VCaP (cell line): ENCODE results near the gene CUL1.
A peak's percentile ranks its signal among the peaks of the same experiment; 100 is the strongest.

Experiments used
- H3K27ac ChIP-seq: fragments of 450-650 bp; 2 replicates; pipeline ENCODE4 v1.5.1; 2017
- TF ChIP-seq, protein P1 (sequence below): fragments of 450-650 bp; conservative IDR thresholded peaks from 2 replicates; pipeline ENCODE4 v1.5.1; 2017; ENCODE audit warnings: mild to moderate bottlenecking, moderate library complexity

The CUL1 gene

DNA sequence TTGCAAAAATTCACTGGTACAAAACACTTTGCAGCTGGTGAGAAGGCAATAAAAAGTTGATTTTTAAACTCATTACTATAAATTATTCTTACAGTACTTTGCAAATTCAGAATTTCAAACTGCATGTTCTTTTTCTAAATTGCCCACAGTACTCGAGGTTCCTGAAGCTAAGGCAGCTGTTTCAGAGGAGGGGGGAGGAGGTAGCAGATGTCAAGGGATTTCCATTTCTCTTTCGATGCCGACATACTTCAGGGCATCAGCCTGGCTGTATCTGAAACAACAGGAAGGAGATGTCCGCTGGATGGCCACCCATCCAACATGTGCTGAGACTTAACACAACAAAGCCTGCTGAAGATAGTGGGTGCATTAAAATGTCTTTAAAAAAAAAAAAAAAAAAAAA lies 108.7 kb downstream of the CUL1 start:
- no peak overlapping the region for H3K27ac ChIP-seq
- TF ChIP-seq, protein P1, sequence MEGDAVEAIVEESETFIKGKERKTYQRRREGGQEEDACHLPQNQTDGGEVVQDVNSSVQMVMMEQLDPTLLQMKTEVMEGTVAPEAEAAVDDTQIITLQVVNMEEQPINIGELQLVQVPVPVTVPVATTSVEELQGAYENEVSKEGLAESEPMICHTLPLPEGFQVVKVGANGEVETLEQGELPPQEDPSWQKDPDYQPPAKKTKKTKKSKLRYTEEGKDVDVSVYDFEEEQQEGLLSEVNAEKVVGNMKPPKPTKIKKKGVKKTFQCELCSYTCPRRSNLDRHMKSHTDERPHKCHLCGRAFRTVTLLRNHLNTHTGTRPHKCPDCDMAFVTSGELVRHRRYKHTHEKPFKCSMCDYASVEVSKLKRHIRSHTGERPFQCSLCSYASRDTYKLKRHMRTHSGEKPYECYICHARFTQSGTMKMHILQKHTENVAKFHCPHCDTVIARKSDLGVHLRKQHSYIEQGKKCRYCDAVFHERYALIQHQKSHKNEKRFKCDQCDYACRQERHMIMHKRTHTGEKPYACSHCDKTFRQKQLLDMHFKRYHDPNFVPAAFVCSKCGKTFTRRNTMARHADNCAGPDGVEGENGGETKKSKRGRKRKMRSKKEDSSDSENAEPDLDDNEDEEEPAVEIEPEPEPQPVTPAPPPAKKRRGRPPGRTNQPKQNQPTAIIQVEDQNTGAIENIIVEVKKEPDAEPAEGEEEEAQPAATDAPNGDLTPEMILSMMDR = no peak

DNA sequence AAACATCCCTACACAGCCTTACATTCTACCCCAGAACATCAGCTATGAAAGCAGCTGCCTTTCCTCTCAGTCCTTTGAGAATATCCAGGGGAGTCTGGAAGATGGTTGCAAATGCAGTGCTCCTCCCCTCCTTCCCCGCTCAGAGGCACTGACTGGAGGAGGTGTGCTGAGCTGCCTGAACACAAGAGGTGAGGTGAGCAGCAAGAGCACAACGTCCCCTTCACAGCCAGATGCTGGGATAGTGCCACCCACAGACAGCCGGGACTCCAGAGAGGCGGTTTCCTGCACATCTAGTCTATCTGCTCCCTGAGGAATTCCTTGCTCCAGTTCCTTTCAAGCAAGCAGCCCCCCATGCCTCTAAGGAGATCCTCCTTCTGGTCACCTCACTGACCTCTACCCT lies 111.2 kb downstream of the CUL1 start:
- peak overlapping the region; percentile 65; the same call in 1 of the 2 replicates for H3K27ac ChIP-seq
- TF ChIP-seq, protein P1 = no peak

DNA sequence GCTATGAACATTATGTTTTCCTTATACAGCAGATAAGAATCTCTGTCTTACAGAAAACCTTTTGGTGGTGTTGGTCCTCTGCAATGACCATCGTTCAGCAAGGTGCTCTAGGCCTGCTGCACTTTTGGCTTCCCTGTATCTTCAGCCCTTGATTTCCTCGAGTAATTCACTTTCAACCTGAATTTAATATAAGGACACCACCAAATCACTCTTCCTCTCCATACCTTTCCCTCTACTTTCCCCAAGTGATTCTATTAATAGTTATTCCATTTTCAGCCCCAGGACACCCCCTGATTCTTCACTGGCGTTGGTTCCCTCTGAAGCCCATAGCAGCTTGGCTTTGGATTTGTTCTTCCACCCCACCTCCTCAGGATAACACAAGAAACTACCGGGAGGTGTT lies 113.2 kb downstream of the CUL1 start:
- TF ChIP-seq, protein P1 = no peak

DNA sequence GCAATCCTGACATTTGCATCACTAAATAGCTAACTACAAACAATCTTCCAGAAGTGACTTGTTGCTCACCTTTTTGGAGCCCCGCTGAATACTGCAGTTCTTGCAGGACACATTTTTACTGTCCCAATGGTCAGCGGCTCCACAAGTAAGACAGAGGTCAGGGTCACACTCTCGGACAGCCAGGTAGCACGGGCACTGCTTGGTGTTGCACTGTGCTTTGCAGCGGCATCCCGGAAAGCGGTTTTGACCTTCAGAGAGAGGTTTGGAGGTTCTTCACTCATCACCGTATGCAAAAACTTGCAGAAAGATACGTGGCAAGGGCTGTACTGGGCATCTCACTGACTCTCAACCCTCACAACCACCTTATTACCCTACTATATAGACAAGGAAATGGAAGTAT lies 115.2 kb downstream of the CUL1 start:
- peak overlapping the region; percentile 65 for H3K27ac ChIP-seq

More for the DNA sequence above, 113.2 kb downstream of the CUL1 start:
- H3K27ac ChIP-seq = peak overlapping the region; percentile 65

DNA sequence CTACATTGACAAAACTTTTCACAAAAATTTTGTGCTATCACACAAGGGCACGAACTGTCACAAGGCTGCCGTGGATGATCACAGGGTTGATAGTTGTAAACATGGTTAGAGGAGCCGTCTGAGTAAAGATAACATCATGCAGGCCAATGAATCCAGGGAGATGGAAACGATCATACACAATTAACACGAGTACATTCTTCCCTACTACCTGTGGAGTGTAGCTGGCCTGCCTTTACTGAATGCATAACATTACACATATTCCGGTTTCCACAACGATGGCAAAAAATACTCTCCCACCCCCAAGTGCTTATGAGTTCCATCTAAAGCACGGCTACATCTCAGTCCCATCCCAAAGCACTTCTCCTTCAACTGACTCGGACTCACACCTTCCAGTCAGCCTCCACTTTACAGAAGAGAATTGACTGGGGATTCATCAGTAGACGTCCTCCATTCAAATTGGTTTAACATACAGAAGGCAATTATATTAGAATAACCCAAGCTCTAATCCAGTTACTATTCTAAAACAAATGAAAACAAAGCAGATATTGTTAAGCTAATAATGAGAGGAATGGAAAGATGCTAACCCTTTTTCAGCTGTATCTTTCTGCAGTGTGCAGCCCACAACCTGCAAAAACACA lies 116.3 kb downstream of the CUL1 start:
- TF ChIP-seq, protein P1 = no peak
- peak overlapping the region; percentile 65 for H3K27ac ChIP-seq

More for the DNA sequence above, 115.2 kb downstream of the CUL1 start:
- TF ChIP-seq, protein P1 = no peak

DNA sequence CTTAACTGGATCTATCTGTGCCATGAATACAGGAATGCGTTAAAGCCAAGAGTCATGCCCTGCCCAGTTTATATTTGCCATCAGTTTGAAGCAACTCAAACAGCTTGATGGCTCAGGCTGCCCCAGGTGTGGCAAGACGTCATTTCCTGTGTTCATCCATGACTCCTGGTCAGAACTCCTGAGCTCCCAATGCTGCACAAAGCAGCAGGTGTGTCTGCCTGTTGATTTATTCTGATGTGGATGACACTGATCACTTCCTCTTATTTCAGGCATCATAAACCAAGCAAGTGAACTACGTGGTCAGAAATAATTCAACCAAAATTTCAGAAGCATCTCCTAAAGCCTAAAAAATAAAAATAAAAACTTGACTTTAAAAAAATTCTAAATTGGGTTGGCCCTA lies 116.9 kb downstream of the CUL1 start:
- H3K27ac ChIP-seq = peak overlapping the region; percentile 65
- TF ChIP-seq, protein P1 = no peak

DNA sequence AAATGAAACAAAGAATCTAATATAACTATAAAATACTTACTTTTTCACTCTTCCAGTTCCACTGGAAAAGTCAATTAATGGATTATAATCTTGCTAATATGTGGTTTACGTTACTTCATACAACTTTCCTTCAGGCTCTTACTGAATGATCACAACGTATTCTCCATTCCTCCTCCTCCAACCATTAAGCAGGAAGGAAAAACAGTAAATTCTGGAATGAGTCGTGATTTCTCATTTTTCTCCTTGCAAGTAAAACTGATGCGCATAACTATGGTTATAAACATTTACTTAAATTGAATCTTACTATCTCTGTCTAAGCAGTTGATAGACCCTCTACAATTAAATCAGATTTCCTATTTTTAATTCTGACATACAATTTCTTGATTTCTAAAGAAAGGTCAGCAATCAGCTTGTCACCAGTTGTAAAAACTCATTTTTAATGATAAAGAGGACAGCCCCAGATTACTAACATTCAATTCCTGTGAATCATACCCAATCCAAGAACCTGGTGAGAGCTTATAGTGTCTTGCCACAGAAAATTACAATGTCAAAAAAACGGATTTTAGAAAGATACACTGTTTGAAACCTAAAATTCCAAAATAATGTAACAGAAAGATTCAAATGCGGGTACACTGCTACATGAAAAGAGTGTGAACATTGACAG lies 121.1 kb downstream of the CUL1 start:
- no peak overlapping the region for H3K27ac ChIP-seq
- TF ChIP-seq, protein P1 = no peak
